Measurements from ENCODE around the gene VWA8.

The VWA8 gene

GRCh38 chr13:41558781-41559560, 401.9 kb downstream of the VWA8 start:
- DNase-seq (ENCODE audit: low read depth) = no peak
- H3K4me3 ChIP-seq (ENCODE audit: low read depth, low read length) = no peak overlapping the region
- no peak for TF ChIP-seq MYC (IDR thresholded peaks at IDR 0.05; ENCODE audit: low read depth, low read length)
- TF ChIP-seq, protein P1, sequence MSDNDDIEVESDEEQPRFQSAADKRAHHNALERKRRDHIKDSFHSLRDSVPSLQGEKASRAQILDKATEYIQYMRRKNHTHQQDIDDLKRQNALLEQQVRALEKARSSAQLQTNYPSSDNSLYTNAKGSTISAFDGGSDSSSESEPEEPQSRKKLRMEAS (IDR thresholded peaks at IDR 0.05; ENCODE audit: low read depth, low read length) = no peak
- TF ChIP-seq CTCF (IDR thresholded peaks at IDR 0.05; ENCODE audit: low read depth, low read length) = no peak
- TF ChIP-seq POLR2A (IDR thresholded peaks at IDR 0.05; ENCODE audit: extremely low read depth, insufficient read length) = no peak

GRCh38 chr13:41557719-41558118, 403.2 kb downstream of the VWA8 start:
- H3K4me3 ChIP-seq (ENCODE audit: low read depth, low read length) = no peak overlapping the region
- DNase-seq (ENCODE audit: low read depth) = no peak
- TF ChIP-seq, protein P1 (IDR thresholded peaks at IDR 0.05; ENCODE audit: low read depth, low read length) = no peak
- TF ChIP-seq MYC (IDR thresholded peaks at IDR 0.05; ENCODE audit: low read depth, low read length) = no peak
- no peak for TF ChIP-seq POLR2A (IDR thresholded peaks at IDR 0.05; ENCODE audit: extremely low read depth, insufficient read length)
- TF ChIP-seq CTCF (IDR thresholded peaks at IDR 0.05; ENCODE audit: low read depth, low read length) = no peak

DNA sequence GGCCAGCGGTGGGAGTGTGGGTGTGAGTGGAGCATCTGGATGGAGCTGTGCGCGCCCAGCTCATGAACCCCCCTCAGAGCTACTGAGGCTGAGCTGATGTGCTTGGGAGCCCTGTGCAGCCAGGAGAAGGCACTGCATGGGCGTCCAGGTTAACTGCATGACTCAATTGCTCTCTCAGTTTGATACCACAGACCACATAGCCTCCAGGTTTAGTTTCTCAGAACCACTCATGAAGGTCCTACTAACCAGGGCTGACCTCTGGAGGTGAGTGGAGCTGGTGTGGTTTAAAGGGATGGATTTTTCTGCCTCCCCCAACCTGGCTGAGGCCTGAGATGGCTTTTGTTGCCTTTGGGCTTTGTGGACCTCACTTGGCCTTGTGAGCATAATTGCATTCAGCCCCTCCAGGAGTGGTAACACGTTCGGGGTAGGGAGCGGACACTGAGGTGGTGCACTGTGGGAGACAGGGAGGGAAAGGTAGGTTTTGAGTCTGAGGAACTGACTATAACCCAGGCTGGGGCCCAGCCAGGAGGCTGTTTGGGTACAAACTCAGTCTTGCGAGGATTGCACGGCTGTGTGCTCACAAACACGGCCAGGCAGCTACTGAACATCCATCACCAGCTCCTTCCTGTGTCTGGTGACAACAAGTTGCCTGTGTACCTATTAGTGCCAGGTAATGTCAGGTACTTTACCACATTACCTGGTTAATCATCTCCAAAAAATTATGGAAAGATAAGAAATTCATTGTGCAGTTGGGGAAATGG, 406.1 kb downstream of the VWA8 start:
- no peak overlapping the region for H3K4me3 ChIP-seq (ENCODE audit: low read depth, low read length)
- no peak for DNase-seq (ENCODE audit: low read depth)
- TF ChIP-seq POLR2A (IDR thresholded peaks at IDR 0.05; ENCODE audit: extremely low read depth, insufficient read length) (no peak), CTCF (IDR thresholded peaks at IDR 0.05; ENCODE audit: low read depth, low read length) (no peak), MYC (IDR thresholded peaks at IDR 0.05; ENCODE audit: low read depth, low read length) (no peak)
- TF ChIP-seq, protein P1 (IDR thresholded peaks at IDR 0.05; ENCODE audit: low read depth, low read length) = no peak

DNA sequence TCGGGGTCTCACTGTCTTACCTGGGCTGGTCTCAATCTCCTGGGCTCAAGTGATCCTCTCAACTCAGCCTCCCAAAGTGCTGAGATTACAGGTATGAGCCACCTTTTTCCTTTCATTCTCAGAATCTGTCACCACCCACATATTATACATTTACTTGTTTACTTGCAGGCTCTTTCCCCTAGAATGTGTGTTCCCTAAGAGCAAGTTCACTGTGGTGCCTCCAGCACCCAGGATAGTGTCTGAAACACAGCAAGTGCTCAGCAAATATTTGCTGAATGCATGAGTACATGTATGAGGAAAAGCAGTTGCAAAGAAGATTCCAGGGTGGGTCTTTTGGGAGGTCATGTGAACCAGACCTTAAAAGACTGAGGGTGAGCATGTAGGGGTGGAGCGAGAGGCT, 406.7 kb downstream of the VWA8 start:
- H3K4me3 ChIP-seq (ENCODE audit: low read depth, low read length) = no peak overlapping the region
- no peak for TF ChIP-seq CTCF (IDR thresholded peaks at IDR 0.05; ENCODE audit: low read depth, low read length)
- TF ChIP-seq, protein P1 (IDR thresholded peaks at IDR 0.05; ENCODE audit: low read depth, low read length) = no peak
- TF ChIP-seq POLR2A (IDR thresholded peaks at IDR 0.05; ENCODE audit: extremely low read depth, insufficient read length) = no peak
- TF ChIP-seq MYC (IDR thresholded peaks at IDR 0.05; ENCODE audit: low read depth, low read length) = no peak
- no peak for DNase-seq (ENCODE audit: low read depth)

DNA sequence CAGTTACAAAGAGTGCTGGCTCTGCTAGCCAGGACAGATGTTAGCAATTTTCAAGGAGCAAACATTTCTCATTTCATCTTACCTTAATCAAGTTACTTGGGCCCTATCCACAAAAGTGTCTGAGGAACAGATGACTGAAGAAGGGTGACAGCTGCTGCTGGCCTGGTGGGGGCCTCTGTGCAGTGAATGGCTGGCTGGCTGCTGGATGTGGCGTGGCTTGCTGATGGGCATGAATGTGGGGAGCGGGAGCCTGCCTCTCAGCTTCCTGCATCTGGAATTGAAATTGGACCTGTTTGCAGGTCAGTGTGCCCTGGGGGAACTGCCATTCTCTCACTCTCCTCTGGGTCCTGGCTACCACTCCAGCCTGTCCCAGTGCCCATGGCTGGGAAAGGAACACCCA, 408.9 kb downstream of the VWA8 start:
- no peak for TF ChIP-seq POLR2A (IDR thresholded peaks at IDR 0.05; ENCODE audit: extremely low read depth, insufficient read length)
- TF ChIP-seq CTCF (IDR thresholded peaks at IDR 0.05; ENCODE audit: low read depth, low read length) = no peak
- TF ChIP-seq, protein P1 (IDR thresholded peaks at IDR 0.05; ENCODE audit: low read depth, low read length) = no peak
- no peak for TF ChIP-seq MYC (IDR thresholded peaks at IDR 0.05; ENCODE audit: low read depth, low read length)
- H3K4me3 ChIP-seq (ENCODE audit: low read depth, low read length) = no peak overlapping the region
- no peak for DNase-seq (ENCODE audit: low read depth)

All from NB4 (cell line).